ENCODE measurements around the gene NFYC. TPM values are rescaled to one million over a fixed set of nuclear protein-coding genes. Genes with fewer than 3 reads are reported as not detected.

The NFYC gene
- total RNA-seq, 1 experiment from 2014 or later = 63.3 TPM

DNA sequence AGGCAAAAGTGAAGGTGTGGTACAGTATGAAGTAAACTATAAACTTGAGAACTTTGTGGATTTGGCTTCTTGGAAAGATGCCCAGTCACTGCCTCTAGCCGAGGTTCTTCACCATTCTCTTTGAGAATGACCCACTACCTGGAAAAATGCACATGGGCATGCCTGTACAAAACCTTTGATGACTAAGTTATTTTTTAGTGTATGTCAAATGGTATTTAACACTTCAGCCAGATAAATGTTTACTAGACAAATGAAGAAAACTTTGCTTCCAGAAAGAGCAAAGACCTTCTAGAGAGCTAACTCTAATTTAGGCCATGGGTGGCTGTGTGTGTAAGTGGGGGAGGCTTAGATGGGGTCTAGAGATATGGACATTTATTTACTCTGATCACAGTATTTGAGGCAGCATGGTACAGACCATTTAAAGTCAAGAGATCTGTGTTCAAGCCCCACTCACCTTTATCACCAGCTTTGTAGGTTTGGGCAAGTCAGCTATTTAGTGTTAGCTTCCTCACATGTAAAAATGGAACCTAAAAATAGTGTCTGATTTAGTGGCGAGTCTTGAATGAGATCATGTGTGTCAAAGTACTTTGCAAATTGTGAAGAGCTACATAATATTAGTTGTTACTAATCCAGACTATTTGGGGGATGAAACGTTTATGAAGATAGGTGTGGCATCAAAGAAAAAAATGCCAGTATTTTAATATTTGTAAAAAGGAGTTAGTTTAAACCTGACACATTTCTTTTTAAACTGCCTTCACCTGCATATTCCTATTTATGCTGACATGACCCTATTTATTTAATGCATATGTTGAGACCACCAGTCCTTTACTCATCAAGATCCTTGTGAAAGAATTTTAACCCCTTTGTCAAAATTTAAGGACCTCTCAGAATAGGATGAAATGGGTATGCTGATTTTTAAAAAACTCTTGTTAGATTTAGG is 20.2 kb downstream of the NFYC start:
- peak overlapping the region; percentile 75 for H3K4me2 ChIP-seq (ENCODE audit: low read length)
- H3K4me1 ChIP-seq (ENCODE audit: control insufficient read depth in 1 of 2, insufficient read depth in 2 of 2, low read length in 2 of 2) = peaks cover 35 to 51% of the 10 kb centered on the region in 2 experiments
- no peaks in the 10 kb centered on the region for H3K9me3 ChIP-seq (ENCODE audit: control insufficient read depth in 1 of 2, insufficient read depth in 1 of 2, low read depth in 1 of 2, low read length in 2 of 2)
- H3K79me2 ChIP-seq (ENCODE audit: insufficient read depth, low read length) = peaks cover 88% of the 10 kb centered on the region
- no peaks in the 10 kb centered on the region for H3K9me2 ChIP-seq (ENCODE audit: insufficient read depth)
- H4K20me1 ChIP-seq (ENCODE audit: insufficient read depth) = no peaks in the 10 kb centered on the region
- BruUV-seq (replicated peaks) = no TSS peak
- ChIA-PET RAD21 (ENCODE audit: low non-redundant PET in 1 of 2, low total read pairs in 2 of 2, uncharacterized antibody in 2 of 2, unreplicated experiment in 2 of 2) (no interaction called here), POLR2A (interaction anchor here (0.6 kb wide), 1 partner anchor 95 kb away, joined by 4 read pairs; no protein-coding TSS in a partner anchor), CTCF (no interaction called here)
- H3K9ac ChIP-seq (ENCODE audit: low read length) = peak overlapping the region; percentile 17
- intact Hi-C loops (cut with micrococcal nuclease) = no loop called here
- H3K27me3 ChIP-seq (ENCODE audit: insufficient read depth, low read length) = no peaks in the 10 kb centered on the region
- ATAC-seq (0 out of 2 replicates have a peak, but pooled peaks have one; percentile 12), DNase-seq (ENCODE audit: low read depth, low spot score) (no peak)
- H2AFZ ChIP-seq (ENCODE audit: low read depth, low read length, poor library complexity, severe bottlenecking) = no peak overlapping the region
- H3K36me3 ChIP-seq (ENCODE audit: control insufficient read depth in 1 of 2, insufficient read depth in 2 of 2, low read length in 2 of 2) = no peaks in the 10 kb centered on the region
- H3K4me3 ChIP-seq (replicated peaks in 1 of 2; ENCODE audit: low read depth in 1 of 2, low read length in 2 of 2) = peak overlapping the region in 1 of 2 experiments; percentile 4; a peak in 1 of 4 replicates
- TF ChIP-seq RAD21 (IDR thresholded peaks at IDR 0.05; ENCODE audit: low read depth) (no peak), FOSL1 (IDR thresholded peaks at IDR 0.05; ENCODE audit: low read depth) (peak; percentile 34), SP1 (IDR thresholded peaks at IDR 0.05; ENCODE audit: low read depth) (peak; percentile 38; the same call in 1 of the 2 replicates), SIN3A (IDR thresholded peaks at IDR 0.05; ENCODE audit: low read depth) (no peak), EZH2phosphoT487 (IDR thresholded peaks at IDR 0.05; ENCODE audit: borderline replicate concordance) (no peak), POLR2A (IDR thresholded peaks at IDR 0.05; ENCODE audit: borderline replicate concordance, extremely low read depth, insufficient read depth, insufficient read length) (no peak), EZH2 (IDR thresholded peaks at IDR 0.05) (no peak), POLR2AphosphoS5 (IDR thresholded peaks at IDR 0.05; ENCODE audit: low read depth, low read length) (no peak)
- peak overlapping the region; percentile 81 for H3K27ac ChIP-seq (ENCODE audit: low read depth, low read length)

DNA sequence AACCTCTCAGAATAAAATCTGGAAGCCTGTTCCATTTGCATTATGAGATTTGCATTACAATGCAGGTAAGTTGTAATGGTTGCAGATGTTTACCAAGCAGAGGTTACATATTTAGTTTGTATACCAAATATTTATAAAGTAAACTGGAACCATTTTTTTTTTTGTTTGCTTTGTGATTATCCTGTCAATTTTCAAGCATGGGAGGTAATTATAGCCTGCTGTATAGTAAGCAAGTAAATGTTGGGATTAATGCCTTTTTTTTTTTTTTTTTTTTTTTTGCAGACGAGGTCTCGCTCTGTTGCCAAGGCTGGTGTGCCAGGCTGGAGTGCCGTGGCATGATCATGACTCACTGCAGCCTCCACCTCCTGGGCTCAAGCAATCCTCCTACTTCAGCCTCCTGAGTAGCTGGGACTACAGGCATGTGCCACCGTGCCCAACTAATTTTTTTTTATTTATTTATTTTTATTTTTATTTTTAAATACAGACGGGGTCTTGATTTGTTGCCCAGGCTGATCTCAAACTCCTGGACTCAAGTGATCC is 21.0 kb downstream of the NFYC start:
- no peaks in the 10 kb centered on the region for H3K36me3 ChIP-seq (ENCODE audit: control insufficient read depth in 1 of 2, insufficient read depth in 2 of 2, low read length in 2 of 2)
- H3K9me2 ChIP-seq (ENCODE audit: insufficient read depth) = no peaks in the 10 kb centered on the region
- H3K27me3 ChIP-seq (ENCODE audit: insufficient read depth, low read length) = no peaks in the 10 kb centered on the region
- ChIA-PET POLR2A (interaction anchor here (0.6 kb wide), 1 partner anchor 96 kb away, joined by 4 read pairs; no protein-coding TSS in a partner anchor), CTCF (no interaction called here), RAD21 (ENCODE audit: low non-redundant PET in 1 of 2, low total read pairs in 2 of 2, uncharacterized antibody in 2 of 2, unreplicated experiment in 2 of 2) (no interaction called here)
- H3K9me3 ChIP-seq (ENCODE audit: control insufficient read depth in 1 of 2, insufficient read depth in 1 of 2, low read depth in 1 of 2, low read length in 2 of 2) = no peaks in the 10 kb centered on the region
- no peak overlapping the region for H3K4me3 ChIP-seq (replicated peaks in 1 of 2; ENCODE audit: low read depth in 1 of 2, low read length in 2 of 2)
- H4K20me1 ChIP-seq (ENCODE audit: insufficient read depth) = peaks cover 1% of the 10 kb centered on the region; the same call in 1 of the 2 replicates
- H3K79me2 ChIP-seq (ENCODE audit: insufficient read depth, low read length) = peaks cover 92% of the 10 kb centered on the region
- no peak overlapping the region for H3K9ac ChIP-seq (ENCODE audit: low read length)
- peaks cover 35 to 51% of the 10 kb centered on the region in 2 experiments for H3K4me1 ChIP-seq (ENCODE audit: control insufficient read depth in 1 of 2, insufficient read depth in 2 of 2, low read length in 2 of 2)
- ATAC-seq = no peak
- intact Hi-C loops (cut with micrococcal nuclease) = no loop called here
- no TSS peak for BruUV-seq (replicated peaks)
- peak overlapping the region; percentile 81; the same call in 1 of the 2 replicates for H3K27ac ChIP-seq (ENCODE audit: low read depth, low read length)
- DNase-seq (ENCODE audit: low read depth, low spot score) = no peak
- 0 out of 2 replicates have a peak overlapping the region, but pooled peaks have one; percentile 75 for H3K4me2 ChIP-seq (ENCODE audit: low read length)
- H2AFZ ChIP-seq (ENCODE audit: low read depth, low read length, poor library complexity, severe bottlenecking) = no peak overlapping the region
- TF ChIP-seq ZFX (IDR thresholded peaks at IDR 0.05) = no peak
- TF ChIP-seq REST (IDR thresholded peaks at IDR 0.05; ENCODE audit: low read depth) = no peak
- no peak for TF ChIP-seq ELF1 (IDR thresholded peaks at IDR 0.05; ENCODE audit: borderline replicate concordance, low read depth)
- TF ChIP-seq SP1 (IDR thresholded peaks at IDR 0.05; ENCODE audit: low read depth) = no peak
- TF ChIP-seq EZH2phosphoT487 (IDR thresholded peaks at IDR 0.05; ENCODE audit: borderline replicate concordance) = no peak
- TF ChIP-seq, protein P1, sequence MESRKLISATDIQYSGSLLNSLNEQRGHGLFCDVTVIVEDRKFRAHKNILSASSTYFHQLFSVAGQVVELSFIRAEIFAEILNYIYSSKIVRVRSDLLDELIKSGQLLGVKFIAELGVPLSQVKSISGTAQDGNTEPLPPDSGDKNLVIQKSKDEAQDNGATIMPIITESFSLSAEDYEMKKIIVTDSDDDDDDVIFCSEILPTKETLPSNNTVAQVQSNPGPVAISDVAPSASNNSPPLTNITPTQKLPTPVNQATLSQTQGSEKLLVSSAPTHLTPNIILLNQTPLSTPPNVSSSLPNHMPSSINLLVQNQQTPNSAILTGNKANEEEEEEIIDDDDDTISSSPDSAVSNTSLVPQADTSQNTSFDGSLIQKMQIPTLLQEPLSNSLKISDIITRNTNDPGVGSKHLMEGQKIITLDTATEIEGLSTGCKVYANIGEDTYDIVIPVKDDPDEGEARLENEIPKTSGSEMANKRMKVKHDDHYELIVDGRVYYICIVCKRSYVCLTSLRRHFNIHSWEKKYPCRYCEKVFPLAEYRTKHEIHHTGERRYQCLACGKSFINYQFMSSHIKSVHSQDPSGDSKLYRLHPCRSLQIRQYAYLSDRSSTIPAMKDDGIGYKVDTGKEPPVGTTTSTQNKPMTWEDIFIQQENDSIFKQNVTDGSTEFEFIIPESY (IDR thresholded peaks at IDR 0.05; ENCODE audit: extremely low read depth, insufficient replicate concordance, low read length) = no peak
- TF ChIP-seq FOSL1 (IDR thresholded peaks at IDR 0.05; ENCODE audit: low read depth) = no peak
- TF ChIP-seq EGR1 (IDR thresholded peaks at IDR 0.05; ENCODE audit: low read depth) = no peak
